Measurements from ENCODE around the gene RILP.

The RILP gene

GRCh38 chr17:1604831-1605528 lies 44.7 kb downstream of the RILP start:
- no peak for DNase-seq (ENCODE audit: low read depth, low spot score)

DNA sequence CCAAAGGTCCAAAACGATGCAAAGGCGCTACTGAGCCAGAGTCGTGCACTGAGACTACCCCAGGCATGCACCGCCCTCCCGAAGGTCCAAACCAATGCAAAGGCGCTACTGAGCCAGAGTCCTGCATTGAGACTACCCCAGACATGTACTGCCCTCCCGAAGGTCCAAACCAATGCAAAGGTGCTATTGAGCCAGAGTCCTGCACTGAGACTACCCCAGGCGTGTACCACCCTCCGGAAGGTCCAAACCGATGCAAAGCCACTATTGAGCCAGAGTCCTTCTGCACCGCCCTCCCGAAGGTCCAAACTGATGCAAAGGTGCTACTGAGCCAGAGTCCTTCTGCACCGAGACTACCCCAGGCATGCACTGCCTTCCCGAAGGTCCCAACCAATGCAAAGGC lies 48.1 kb downstream of the RILP start:
- no peak for DNase-seq (ENCODE audit: low read depth, low spot score)

- DNase-seq (ENCODE audit: low read depth, low spot score), result no peak
These were observed 51.1 kb downstream of the RILP start for GRCh38 chr17:1598399-1599095.

- no peak for DNase-seq (ENCODE audit: low read depth, low spot score)
These were observed 51.8 kb downstream of the RILP start for GRCh38 chr17:1597861-1598342.

All from smooth muscle cell of the brain vasculature (primary cell).